HG03066 (cell line): ENCODE results near the gene PLA2G4F.

ENCODE experiments used
- ATAC-seq: cut with Tn5 transposase; IDR thresholded peaks from one replicate; pipeline ENCODE4 v1.9.1; 2021; ENCODE audit warnings: low read depth; ENCODE audit not compliant: unreplicated experiment

Gene PLA2G4F

GRCh38 chr15:42134617-42135245, 21.7 kb downstream of the PLA2G4F start:
- ATAC-seq, result no peak

- no peak for ATAC-seq
Measured at GRCh38 chr15:42133886-42134502, 22.4 kb downstream of the PLA2G4F start.

- ATAC-seq, result no peak
Measured at GRCh38 chr15:42133356-42133755, 23.1 kb downstream of the PLA2G4F start.

- no peak for ATAC-seq
Measured at GRCh38 chr15:42131826-42132806, 24.3 kb downstream of the PLA2G4F start.

- ATAC-seq, result no peak
Measured at GRCh38 chr15:42131006-42131405, 25.4 kb downstream of the PLA2G4F start.

GRCh38 chr15:42130246-42130986, 26.0 kb downstream of the PLA2G4F start:
- ATAC-seq, result no peak

- ATAC-seq, result no peak
Measured at GRCh38 chr15:42129364-42129763, 27.1 kb downstream of the PLA2G4F start.

- ATAC-seq, result no peak
Measured at GRCh38 chr15:42128476-42128875, 28.0 kb downstream of the PLA2G4F start.

GRCh38 chr15:42123546-42123945, 32.9 kb downstream of the PLA2G4F start:
- no peak for ATAC-seq

GRCh38 chr15:42121682-42122081, 34.8 kb downstream of the PLA2G4F start:
- ATAC-seq, result no peak

GRCh38 chr15:42121021-42121420, 35.4 kb downstream of the PLA2G4F start:
- no peak for ATAC-seq

GRCh38 chr15:42120285-42120684, 36.2 kb downstream of the PLA2G4F start:
- no peak for ATAC-seq

- ATAC-seq, result no peak
Measured at GRCh38 chr15:42119446-42119760, 37.0 kb downstream of the PLA2G4F start.

- ATAC-seq, result no peak
Measured at GRCh38 chr15:42118650-42119445, 37.6 kb downstream of the PLA2G4F start.

- no peak for ATAC-seq
Measured at GRCh38 chr15:42111924-42112323, 44.5 kb downstream of the PLA2G4F start.

GRCh38 chr15:42110367-42110766, 46.1 kb downstream of the PLA2G4F start:
- ATAC-seq, result no peak

- no peak for ATAC-seq
Measured at GRCh38 chr15:42108806-42109205, 47.6 kb downstream of the PLA2G4F start.

GRCh38 chr15:42108189-42108588, 48.2 kb downstream of the PLA2G4F start:
- no peak for ATAC-seq

GRCh38 chr15:42107473-42107872, 49.0 kb downstream of the PLA2G4F start:
- ATAC-seq, result no peak

GRCh38 chr15:42106288-42106687, 50.1 kb downstream of the PLA2G4F start:
- no peak for ATAC-seq
